ENCODE measurements around the gene PLCXD1.
"Not testable (repeated sequence)": the region's sequence is repeated elsewhere in the genome, so short reads cannot be mapped to it uniquely, and the experiment has no call there.

PLCXD1 gene

GRCh38 chrX:319579-320125 is 38.5 kb downstream of the PLCXD1 start:
- H3K4me3 ChIP-seq (ENCODE audit: low read depth, low read length) = peak overlapping the region; percentile 89
- TF ChIP-seq, protein P1, sequence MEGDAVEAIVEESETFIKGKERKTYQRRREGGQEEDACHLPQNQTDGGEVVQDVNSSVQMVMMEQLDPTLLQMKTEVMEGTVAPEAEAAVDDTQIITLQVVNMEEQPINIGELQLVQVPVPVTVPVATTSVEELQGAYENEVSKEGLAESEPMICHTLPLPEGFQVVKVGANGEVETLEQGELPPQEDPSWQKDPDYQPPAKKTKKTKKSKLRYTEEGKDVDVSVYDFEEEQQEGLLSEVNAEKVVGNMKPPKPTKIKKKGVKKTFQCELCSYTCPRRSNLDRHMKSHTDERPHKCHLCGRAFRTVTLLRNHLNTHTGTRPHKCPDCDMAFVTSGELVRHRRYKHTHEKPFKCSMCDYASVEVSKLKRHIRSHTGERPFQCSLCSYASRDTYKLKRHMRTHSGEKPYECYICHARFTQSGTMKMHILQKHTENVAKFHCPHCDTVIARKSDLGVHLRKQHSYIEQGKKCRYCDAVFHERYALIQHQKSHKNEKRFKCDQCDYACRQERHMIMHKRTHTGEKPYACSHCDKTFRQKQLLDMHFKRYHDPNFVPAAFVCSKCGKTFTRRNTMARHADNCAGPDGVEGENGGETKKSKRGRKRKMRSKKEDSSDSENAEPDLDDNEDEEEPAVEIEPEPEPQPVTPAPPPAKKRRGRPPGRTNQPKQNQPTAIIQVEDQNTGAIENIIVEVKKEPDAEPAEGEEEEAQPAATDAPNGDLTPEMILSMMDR (IDR thresholded peaks at IDR 0.05; ENCODE audit: low read depth, low read length) = no peak

DNA sequence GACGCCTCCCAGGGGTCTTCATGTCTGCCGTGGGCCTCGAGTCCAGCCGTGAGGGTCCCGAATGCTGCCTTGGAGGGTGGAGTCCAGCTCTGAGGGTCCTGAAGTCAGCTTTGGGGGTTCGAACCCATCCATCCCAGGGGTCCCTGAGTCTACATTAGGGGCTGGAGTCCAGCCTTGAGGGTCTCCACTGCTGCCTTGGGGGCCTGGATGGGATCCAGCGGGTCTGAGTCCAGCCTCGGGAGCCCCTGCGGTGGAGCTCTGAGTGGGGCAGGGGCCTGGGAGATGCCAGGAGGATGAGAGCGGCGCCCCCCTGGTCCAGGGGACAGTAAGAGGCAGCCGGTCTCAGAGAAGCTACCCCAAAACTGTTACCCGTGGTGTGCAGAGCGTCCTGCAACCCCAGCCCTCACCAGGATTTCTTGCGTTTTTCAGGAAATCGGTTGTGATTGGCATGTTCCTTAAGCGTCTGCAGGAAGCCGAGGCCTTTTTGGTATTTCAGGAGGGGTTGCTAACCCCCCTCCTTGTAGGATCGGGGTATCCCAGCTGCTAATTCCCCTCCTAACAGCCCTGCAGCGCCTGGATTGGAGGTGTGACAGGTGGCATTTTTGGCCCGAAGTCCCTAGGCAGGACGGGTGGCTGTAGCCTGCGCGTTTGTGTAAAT is 39.1 kb downstream of the PLCXD1 start:
- H3K4me3 ChIP-seq (ENCODE audit: low read depth, low read length) = peak overlapping the region; percentile 89
- TF ChIP-seq, protein P1 (IDR thresholded peaks at IDR 0.05; ENCODE audit: low read depth, low read length) = no peak

- no peak overlapping the region for H3K4me3 ChIP-seq (ENCODE audit: low read depth, low read length)
- TF ChIP-seq, protein P1 (IDR thresholded peaks at IDR 0.05; ENCODE audit: low read depth, low read length) = no peak
Measured at GRCh38 chrX:323721-324628, 42.8 kb downstream of the PLCXD1 start.

DNA sequence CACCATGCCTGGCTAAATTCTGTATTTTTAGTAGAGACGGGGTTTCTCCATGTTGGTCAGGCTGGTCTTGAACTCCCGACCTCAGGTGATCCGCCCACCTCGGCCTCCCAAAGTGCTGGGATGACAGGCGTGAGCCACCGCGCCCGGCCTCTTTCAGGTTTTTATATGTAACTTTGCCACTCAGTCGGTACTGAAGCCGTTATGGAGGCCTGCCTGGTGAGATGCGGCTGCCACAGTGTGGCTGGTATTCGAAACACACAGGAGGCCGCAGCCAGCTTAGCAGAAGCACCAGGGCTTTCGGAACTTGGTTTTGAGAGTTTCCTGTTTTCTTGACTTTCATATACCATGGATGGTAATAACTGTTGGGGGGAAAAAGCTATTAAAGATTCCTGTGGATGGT is 43.5 kb downstream of the PLCXD1 start:
- not testable (repeated sequence) for H3K4me3 ChIP-seq (ENCODE audit: low read depth, low read length)

DNA sequence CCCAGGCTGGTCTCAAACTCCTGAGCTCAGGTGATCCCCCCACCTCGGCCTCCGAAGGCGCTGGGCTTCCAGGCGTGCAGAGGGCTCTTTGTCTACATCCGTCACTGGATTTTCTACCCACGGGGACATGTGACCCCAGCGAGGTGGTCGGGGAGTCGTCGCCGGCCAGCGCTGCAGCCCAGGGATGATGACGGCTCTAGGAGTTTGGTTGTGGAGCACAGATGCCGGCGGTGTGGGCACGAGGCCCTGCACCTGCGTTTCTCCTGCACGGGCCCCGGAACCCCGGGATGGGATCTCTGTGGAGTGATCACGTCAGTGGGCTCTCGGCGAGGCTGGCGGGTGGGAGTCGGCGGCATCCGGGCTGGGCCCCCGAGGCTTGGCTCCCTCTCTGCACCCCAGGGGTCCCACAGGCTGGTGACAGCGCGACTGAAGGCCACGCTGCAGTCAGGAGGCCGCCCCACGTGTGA is 46.5 kb downstream of the PLCXD1 start:
- H3K4me3 ChIP-seq (ENCODE audit: low read depth, low read length) = no peak overlapping the region
- TF ChIP-seq, protein P1 (IDR thresholded peaks at IDR 0.05; ENCODE audit: low read depth, low read length) = no peak

- TF ChIP-seq, protein P1 (IDR thresholded peaks at IDR 0.05; ENCODE audit: low read depth, low read length) = no peak
Measured at GRCh38 chrX:329291-329910, 48.2 kb downstream of the PLCXD1 start.

GRCh38 chrX:330141-330725 is 49.1 kb downstream of the PLCXD1 start:
- not testable (repeated sequence) for H3K4me3 ChIP-seq (ENCODE audit: low read depth, low read length)

More at GRCh38 chrX:329291-329910, 48.2 kb downstream of the PLCXD1 start:
- H3K4me3 ChIP-seq (ENCODE audit: low read depth, low read length) = no peak overlapping the region

Measured in WI38 (cell line).